K562 (cell line): ENCODE data around the gene HOXB5. TPM values are rescaled to one million over a fixed set of nuclear protein-coding genes. Genes with fewer than 3 reads are reported as not detected.

Experiments used
- ATAC-seq: fragments of 200-7000 bp; cut with Tn5 transposase; 3 replicates; pipeline ENCODE4 v1.9.1; 2020; ENCODE audit warnings: moderate library complexity
- BruUV-seq: library from RNA; stranded (reverse); fragments of 400-500 nt; replicated peaks from 2 replicates; lab custom pipeline; 2021; lab: Mats Ljungman, UMichigan
- CTCF ChIA-PET: fragments of 300-600 bp; formaldehyde crosslinking; extraction: SDS; loops from one replicate; lab custom pipeline; 2021; ENCODE audit warnings: low intra/inter-chr PET ratio; lab: Yijun Ruan, JAX
- POLR2A ChIA-PET: fragments of 300-600, 350-650 bp; sonication (Branson Sonifier 250); formaldehyde crosslinking; extraction: SDS; loops from one replicate; lab custom pipeline; 2021; ENCODE audit warnings: antibody characterized with exemption, inconsistent platforms; lab: Yijun Ruan, JAX
- DNase-seq, 4 experiments: peaks; one replicate each; pipeline versions ENCODE4 v3.0.0 to v3.0.0-alpha.2; 2011 to 2018; ENCODE audit warnings: low spot score in 3 of 4, mixed read lengths in 3 of 4; ENCODE audit errors: extremely low read depth in 1 of 4
- FAIRE-seq: peaks from 2 replicates; lab custom pipeline; 2011; peaks lifted over from hg19 to GRCh38; lab: Jason Lieb, UNC
- H2AFZ ChIP-seq: 2 replicates; pipeline ENCODE4 v1.6.0; 2011; ENCODE audit warnings: low read depth, low read length, control low read depth, inconsistent platforms
- H3K27ac ChIP-seq: fragments of 200-600 bp; 3 replicates; pipeline ENCODE4 v1.8.0; 2011; ENCODE audit warnings: low read depth, mild to moderate bottlenecking, control low read depth, inconsistent platforms, low read length, moderate library complexity, mixed read lengths; ENCODE audit errors: extremely low read depth
- H3K27me3 ChIP-seq, 2 experiments: fragments of 300-600 bp in 1 of 2; 2 replicates in 1 of 2; 3 replicates in 1 of 2; pipeline versions ENCODE4 v1.6.0 to v1.8.0; 2011; ENCODE audit warnings: inconsistent platforms in 2 of 2, low read length in 2 of 2, mild to moderate bottlenecking in 1 of 2, mixed read lengths in 1 of 2, moderate library complexity in 1 of 2; ENCODE audit not compliant: control insufficient read depth in 2 of 2, insufficient read depth in 2 of 2
- H3K36me3 ChIP-seq: fragments of 300-600 bp; 3 replicates; pipeline ENCODE4 v1.8.0; 2011; ENCODE audit warnings: mild to moderate bottlenecking, low read length, inconsistent platforms; ENCODE audit not compliant: control insufficient read depth, insufficient read depth
- H3K4me1 ChIP-seq, 2 experiments: fragments of 200-600 bp in 1 of 2; replicated peaks in 1 of 2; 2 replicates in 1 of 2; 3 replicates in 1 of 2; pipeline versions ENCODE4 v1.5.1 to v1.8.0; 2011; ENCODE audit warnings: inconsistent platforms in 2 of 2, low read length in 2 of 2, mild to moderate bottlenecking in 1 of 2, mixed read lengths in 1 of 2, moderate library complexity in 1 of 2; ENCODE audit not compliant: control insufficient read depth in 2 of 2, insufficient read depth in 2 of 2
- H3K4me2 ChIP-seq: 2 replicates; pipeline ENCODE4 v1.6.1; 2011; ENCODE audit warnings: low read length, control low read depth, inconsistent platforms, mixed read lengths; ENCODE audit not compliant: insufficient read depth
- H3K4me3 ChIP-seq: fragments of 200-600 bp; sonication (generic), shearing (Covaris generic); 2 replicates; pipeline ENCODE4 v1.5.1; 2016; ENCODE audit warnings: control low read depth, inconsistent platforms
- H3K79me2 ChIP-seq: fragments of 200-600 bp; 3 replicates; pipeline ENCODE4 v1.8.0; 2011; ENCODE audit warnings: low read length, inconsistent platforms; ENCODE audit not compliant: control insufficient read depth, insufficient read depth
- H3K9ac ChIP-seq, 2 experiments: 2 replicates each; pipeline versions ENCODE4 v1.6.0 to v1.6.1; 2011; ENCODE audit warnings: low read depth in 2 of 2, low read length in 2 of 2, control low read depth in 1 of 2, inconsistent platforms in 1 of 2, mild to moderate bottlenecking in 1 of 2, mixed read lengths in 1 of 2; ENCODE audit not compliant: insufficient read depth in 1 of 2
- H3K9me1 ChIP-seq: one replicate; pipeline ENCODE4 v1.6.0; 2011; ENCODE audit warnings: inconsistent platforms, mild to moderate bottlenecking, low read length, moderate library complexity; ENCODE audit not compliant: control insufficient read depth, insufficient read depth
- H3K9me3 ChIP-seq: replicated peaks from 2 replicates; pipeline ENCODE4 v1.5.1; 2011; ENCODE audit warnings: low read depth, low read length, inconsistent platforms; ENCODE audit not compliant: control insufficient read depth, insufficient read depth
- H4K20me1 ChIP-seq: replicated peaks from 2 replicates; pipeline ENCODE4 v1.6.1; 2011; ENCODE audit warnings: low read length, inconsistent platforms, mixed read lengths; ENCODE audit not compliant: control insufficient read depth, insufficient read depth
- ARNT ChIP-seq, 2 experiments: fragments of 450-650 bp; IDR thresholded peaks; 2 replicates each; pipeline ENCODE4 v1.6.1; 2016; ENCODE audit warnings: mild to moderate bottlenecking in 1 of 2
- BDP1 ChIP-seq: IDR thresholded peaks from 3 replicates; pipeline ENCODE4 v1.6.1; 2011; ENCODE audit not compliant: insufficient read length, insufficient read depth
- CREM ChIP-seq: IDR thresholded peaks from 2 replicates; pipeline ENCODE4 v1.6.1; 2014; ENCODE audit warnings: antibody characterized with exemption, low read depth
- E2F6 ChIP-seq, 2 experiments: IDR thresholded peaks; 2 replicates each; pipeline ENCODE4 v1.6.1; 2011; ENCODE audit warnings: borderline replicate concordance in 1 of 2, control low read depth in 1 of 2, low read depth in 1 of 2, low read length in 1 of 2, mild to moderate bottlenecking in 1 of 2, mixed read lengths in 1 of 2, moderate library complexity in 1 of 2; ENCODE audit not compliant: insufficient read depth in 1 of 2, insufficient read length in 1 of 2, poor library complexity in 1 of 2, severe bottlenecking in 1 of 2; ENCODE audit errors: extremely low read depth in 1 of 2
- ETV6 ChIP-seq, 3 experiments: fragments of 150-350 bp in 1 of 3; sonication (generic) in 1 of 3; formaldehyde crosslinking in 1 of 3; IDR thresholded peaks; 2 replicates each; pipeline versions ENCODE4 v1.6.1 to v1.8.0; 2014 to 2022; ENCODE audit warnings: borderline replicate concordance in 2 of 3, low read depth in 2 of 3, antibody characterized with exemption in 1 of 3, low read length in 1 of 3, mild to moderate bottlenecking in 1 of 3, missing genetic modification reagents in 1 of 3
- ILF3 ChIP-seq: fragments of 450-650 bp; IDR thresholded peaks from 2 replicates; pipeline ENCODE4 v1.6.1; 2018; ENCODE audit warnings: antibody characterized with exemption, mild to moderate bottlenecking, moderate library complexity, borderline replicate concordance
- MNT ChIP-seq, 2 experiments: fragments of 450-650 bp; conservative IDR thresholded peaks; 2 replicates each; pipeline ENCODE4 v1.6.1; 2017; ENCODE audit warnings: mild to moderate bottlenecking in 2 of 2, moderate library complexity in 2 of 2
- ZBED1 ChIP-seq: IDR thresholded peaks from 2 replicates; pipeline ENCODE4 v1.6.1; 2014
- WGBS: fragments of 100-300 bp; shearing (Covaris generic); methylation state at CpG from one replicate; pipeline ENCODE4 v1.1.6; 2016; ENCODE audit warnings: low coverage, mixed read lengths; ENCODE audit not compliant: insufficient coverage; ENCODE audit errors: missing lambda C conversion rate; 5-methylcytosine and 5-hydroxymethylcytosine counted together
- in situ Hi-C: fragments of 300-500 bp; cut with MboI; formaldehyde crosslinking; loops from 4 replicates; pipeline ENCODE4 v1.15.0; 2018; ENCODE audit warnings: inconsistent platforms, mixed read lengths
- intact Hi-C: fragments of 100-400 bp; cut with micrococcal nuclease; formaldehyde crosslinking; loops from 2 replicates; pipeline ENCODE4 v1.14.2; 2022
- polyA plus RNA-seq, 8 experiments: library from polyadenylated mRNA; depleted of rRNA in 4 of 8; stranded (reverse) in 5 of 8; unstranded in 3 of 8; fragments of >200 nt; fragmentation: Nextera tagmentation in 2 of 8; fragmentation: Illumina TruSeq in 1 of 8; extraction: Ambion mirVana in 2 of 8; extraction: Trizol in 1 of 8; gene quantifications; 2 replicates each; pipeline versions ENCODE4 v1.2.1 to v1.2.3, GENCODE V29; 2011 to 2014; ENCODE audit warnings: inconsistent platforms in 1 of 8, missing spikeins in 1 of 8
- total RNA-seq, 7 experiments: library from RNA; depleted of rRNA in 6 of 7; stranded (reverse); fragments of >200 nt in 6 of 7; fragmentation: Illumina TruSeq in 2 of 7; extraction: Trizol in 2 of 7; gene quantifications; 2 replicates each; pipeline versions ENCODE4 v1.2.1 to v1.2.3, GENCODE V29; 2011 to 2021; ENCODE audit warnings: low replicate concordance in 1 of 7
- TF ChIP-seq, protein P1 (sequence below): sonication (generic); formaldehyde crosslinking; IDR thresholded peaks from 2 replicates; pipeline ENCODE4 v1.8.1; 2023; ENCODE audit warnings: mild to moderate bottlenecking, missing genetic modification reagents
- TF ChIP-seq, protein P2 (sequence below): fragments of 250-450 bp; sonication (Bioruptor Pico); IDR thresholded peaks from 2 replicates; pipeline ENCODE4 v1.5.0; 2021; ENCODE audit warnings: mild to moderate bottlenecking, borderline replicate concordance

HOXB5 gene
- total and polyA plus RNA-seq, 9 of the 15 experiments (the other 6 are each of a cell fraction or from before 2014, with no cell fraction given), result 0.24 to 2.7 (median 0.65) TPM

- Histone ChIP-seq H3K36me3 (peaks cover 14% of the 10 kb centered on the region; the same call in 1 of the 3 replicates), H3K27ac (peak within 1 kb of the TSS; percentile 86), H3K4me2 (peak within 1 kb of the TSS; percentile 71), H3K9ac (peak within 1 kb of the TSS; percentile 80 to 94), H3K27me3 (no peaks in the 10 kb centered on the region), H3K9me1 (no peaks in the 10 kb centered on the region), H4K20me1 (no peaks in the 10 kb centered on the region), H3K4me1 (peaks cover 21 to 55% of the 10 kb centered on the region in 2 experiments), H3K9me3 (no peaks in the 10 kb centered on the region), H3K79me2 (peaks cover 26% of the 10 kb centered on the region), H2AFZ (peak within 1 kb of the TSS; percentile 92), H3K4me3 (peak within 1 kb of the TSS; percentile 56)
- DNase-seq, result peak; percentile 74 to 84 (median 75)
- ATAC-seq, result peak; percentile 75
- POLR2A ChIA-PET, result interaction anchor here (0.5 to 1.2 kb wide), 4 partner anchors 53 to 562 kb away, joined by 3 read pairs; partner anchors contain the start of gene NFE2L1
- BruUV-seq, result no TSS peak
- peak; percentile 78 for FAIRE-seq
- intact Hi-C loops (no loop called here), in situ Hi-C loops (no loop called here)
- CTCF ChIA-PET, result no interaction called here
- WGBS, result 31% methylated on average over 53 of the region's 79 CpGs
- TF ChIP-seq ZBED1 (no peak), ARNT (IDR thresholded peaks at IDR 0.05) (no peak; a peak in 1 of 4 replicates), ETV6 (IDR thresholded peaks at IDR 0.05; ENCODE audit: borderline replicate concordance in 1 of 2, low read depth in 2 of 2, low read length in 1 of 2) (0 out of 4 replicates have a peak, but pooled peaks of 1 of the 2 experiments have one; percentile 16), ETV6 (CRISPR knock-in tag; IDR thresholded peaks at IDR 0.05; ENCODE audit: borderline replicate concordance) (no peak), ILF3 (no peak), MNT (conservative IDR thresholded peaks at IDR 0.05) (peak; percentile 69 to 83), BDP1 (no peak), CREM (no peak), E2F6 (IDR thresholded peaks at IDR 0.05; ENCODE audit: borderline replicate concordance in 1 of 2, extremely low read depth in 1 of 2, insufficient read depth in 1 of 2, insufficient read length in 1 of 2, low read depth in 1 of 2, low read length in 1 of 2, poor library complexity in 1 of 2, severe bottlenecking in 1 of 2) (peak; percentile 43 to 75)
- TF ChIP-seq, protein P1, sequence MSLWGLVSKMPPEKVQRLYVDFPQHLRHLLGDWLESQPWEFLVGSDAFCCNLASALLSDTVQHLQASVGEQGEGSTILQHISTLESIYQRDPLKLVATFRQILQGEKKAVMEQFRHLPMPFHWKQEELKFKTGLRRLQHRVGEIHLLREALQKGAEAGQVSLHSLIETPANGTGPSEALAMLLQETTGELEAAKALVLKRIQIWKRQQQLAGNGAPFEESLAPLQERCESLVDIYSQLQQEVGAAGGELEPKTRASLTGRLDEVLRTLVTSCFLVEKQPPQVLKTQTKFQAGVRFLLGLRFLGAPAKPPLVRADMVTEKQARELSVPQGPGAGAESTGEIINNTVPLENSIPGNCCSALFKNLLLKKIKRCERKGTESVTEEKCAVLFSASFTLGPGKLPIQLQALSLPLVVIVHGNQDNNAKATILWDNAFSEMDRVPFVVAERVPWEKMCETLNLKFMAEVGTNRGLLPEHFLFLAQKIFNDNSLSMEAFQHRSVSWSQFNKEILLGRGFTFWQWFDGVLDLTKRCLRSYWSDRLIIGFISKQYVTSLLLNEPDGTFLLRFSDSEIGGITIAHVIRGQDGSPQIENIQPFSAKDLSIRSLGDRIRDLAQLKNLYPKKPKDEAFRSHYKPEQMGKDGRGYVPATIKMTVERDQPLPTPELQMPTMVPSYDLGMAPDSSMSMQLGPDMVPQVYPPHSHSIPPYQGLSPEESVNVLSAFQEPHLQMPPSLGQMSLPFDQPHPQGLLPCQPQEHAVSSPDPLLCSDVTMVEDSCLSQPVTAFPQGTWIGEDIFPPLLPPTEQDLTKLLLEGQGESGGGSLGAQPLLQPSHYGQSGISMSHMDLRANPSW (CRISPR knock-in tag), result no peak
- TF ChIP-seq, protein P2, sequence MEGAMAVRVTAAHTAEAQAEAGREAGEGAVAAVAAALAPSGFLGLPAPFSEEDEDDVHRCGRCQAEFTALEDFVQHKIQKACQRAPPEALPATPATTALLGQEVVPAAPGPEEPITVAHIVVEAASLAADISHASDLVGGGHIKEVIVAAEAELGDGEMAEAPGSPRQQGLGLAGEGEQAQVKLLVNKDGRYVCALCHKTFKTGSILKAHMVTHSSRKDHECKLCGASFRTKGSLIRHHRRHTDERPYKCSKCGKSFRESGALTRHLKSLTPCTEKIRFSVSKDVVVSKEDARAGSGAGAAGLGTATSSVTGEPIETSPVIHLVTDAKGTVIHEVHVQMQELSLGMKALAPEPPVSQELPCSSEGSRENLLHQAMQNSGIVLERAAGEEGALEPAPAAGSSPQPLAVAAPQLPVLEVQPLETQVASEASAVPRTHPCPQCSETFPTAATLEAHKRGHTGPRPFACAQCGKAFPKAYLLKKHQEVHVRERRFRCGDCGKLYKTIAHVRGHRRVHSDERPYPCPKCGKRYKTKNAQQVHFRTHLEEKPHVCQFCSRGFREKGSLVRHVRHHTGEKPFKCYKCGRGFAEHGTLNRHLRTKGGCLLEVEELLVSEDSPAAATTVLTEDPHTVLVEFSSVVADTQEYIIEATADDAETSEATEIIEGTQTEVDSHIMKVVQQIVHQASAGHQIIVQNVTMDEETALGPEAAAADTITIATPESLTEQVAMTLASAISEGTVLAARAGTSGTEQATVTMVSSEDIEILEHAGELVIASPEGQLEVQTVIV (CRISPR knock-in tag), result no peak
Measured at GRCh38 chr17:48610282-48611211, 17.0 kb upstream of the HOXB5 start, which contains the start of gene HOXB7. HOXB7 (minus strand) TSS chr17:48611017; CDS start chr17:48610918, 99 bp downstream.
